PFSK-1 (cell line): Measurements from ENCODE around the gene SLC16A8.

ENCODE experiments used
- FOXP2 ChIP-seq: optimal IDR thresholded peaks from 2 replicates; pipeline ENCODE3; 2011; ENCODE audit warnings: borderline replicate concordance, control low read depth, inconsistent platforms; ENCODE audit not compliant: insufficient read depth; ENCODE audit errors: extremely low read length, extremely low read depth
- POLR2AphosphoS5 ChIP-seq: IDR thresholded peaks from 2 replicates; pipeline ENCODE4 v1.6.1; 2012; ENCODE audit warnings: low read depth, mild to moderate bottlenecking, control low read depth, low read length, moderate library complexity
- REST ChIP-seq, 2 experiments: IDR thresholded peaks; 2 replicates each; pipeline versions ENCODE4 v1.6.1 to v1.8.0; 2011 to 2012; ENCODE audit warnings: low read depth in 2 of 2, low read length in 2 of 2, control low read depth in 1 of 2, inconsistent platforms in 1 of 2, mild to moderate bottlenecking in 1 of 2, moderate library complexity in 1 of 2; ENCODE audit not compliant: insufficient read depth in 1 of 2
- SIN3A ChIP-seq: IDR thresholded peaks from 2 replicates; pipeline ENCODE4 v1.6.1; 2012; ENCODE audit warnings: mild to moderate bottlenecking, low read length, moderate library complexity, borderline replicate concordance; ENCODE audit not compliant: insufficient read depth
- TAF1 ChIP-seq: IDR thresholded peaks from 2 replicates; pipeline ENCODE4 v1.6.1; 2012; ENCODE audit warnings: low read length, control low read depth, borderline replicate concordance; ENCODE audit not compliant: insufficient read depth

The SLC16A8 gene

DNA sequence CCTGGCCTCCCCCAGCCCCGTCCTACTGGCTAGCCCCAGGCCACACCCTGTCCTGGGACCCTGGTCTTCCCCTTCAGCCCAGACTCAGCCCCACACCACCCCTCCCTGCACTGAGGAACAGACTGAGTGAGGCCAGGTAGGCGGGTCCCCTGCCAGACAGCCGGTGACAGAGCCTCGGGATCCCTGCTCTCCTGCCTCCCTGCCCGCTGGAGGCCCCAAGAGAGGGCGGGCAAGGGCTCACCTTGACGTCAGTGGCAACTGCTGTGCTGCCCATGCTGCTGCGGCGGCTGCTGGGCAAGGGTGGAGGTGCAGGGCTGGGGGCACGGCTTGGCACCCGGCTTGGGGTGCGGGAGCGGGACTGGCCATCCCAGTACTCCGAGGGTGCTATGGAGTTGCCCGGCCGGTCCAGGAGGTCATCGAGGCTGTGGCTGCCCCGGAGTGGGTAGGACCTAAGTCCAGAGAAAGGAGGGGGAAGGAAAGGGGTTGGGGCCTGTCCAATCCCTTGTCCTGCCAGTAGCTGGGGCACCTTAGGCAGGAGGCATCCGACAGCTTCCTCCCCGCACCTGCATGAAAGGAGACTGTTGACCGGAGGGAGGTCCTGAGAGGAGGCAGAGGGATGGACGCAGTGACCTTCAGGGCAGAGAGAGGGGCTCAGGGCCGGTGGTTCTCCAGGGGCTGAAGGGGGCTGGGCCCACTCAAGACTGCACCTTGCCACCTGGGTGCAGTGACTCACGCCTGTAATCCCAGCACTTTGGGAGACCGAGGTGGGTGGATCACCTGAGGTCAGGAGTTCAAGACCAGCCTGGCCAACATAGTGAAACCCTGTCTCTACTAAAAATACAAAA lies 2.2 kb upstream of the SLC16A8 start:
- no peak for TF ChIP-seq REST (IDR thresholded peaks at IDR 0.05; ENCODE audit: insufficient read depth in 1 of 2, low read depth in 2 of 2, low read length in 2 of 2)
- TF ChIP-seq TAF1, result no peak
- no peak for TF ChIP-seq FOXP2
- no peak for TF ChIP-seq POLR2AphosphoS5
- no peak for TF ChIP-seq SIN3A

DNA sequence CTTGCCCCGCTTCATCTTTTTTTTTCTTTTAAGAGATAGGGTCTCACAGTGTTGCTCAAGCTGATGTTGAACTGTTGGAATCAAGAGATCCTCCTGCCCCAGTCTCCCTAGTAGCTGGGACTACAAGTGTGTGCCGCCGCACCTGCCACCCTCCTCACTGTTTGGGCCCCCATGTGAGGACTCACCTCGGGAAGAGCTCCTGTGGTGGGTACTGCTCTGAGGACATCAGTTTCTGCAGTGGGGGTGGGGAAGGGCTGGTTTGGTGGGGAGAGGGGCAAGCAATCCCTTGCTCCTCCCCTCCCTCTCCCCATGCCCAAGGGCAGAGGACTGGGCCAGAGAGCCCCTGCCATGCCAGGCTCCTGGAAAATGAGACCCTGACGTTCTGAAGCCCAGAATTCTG lies 1.5 kb upstream of the SLC16A8 start:
- no peak for TF ChIP-seq POLR2AphosphoS5

DNA sequence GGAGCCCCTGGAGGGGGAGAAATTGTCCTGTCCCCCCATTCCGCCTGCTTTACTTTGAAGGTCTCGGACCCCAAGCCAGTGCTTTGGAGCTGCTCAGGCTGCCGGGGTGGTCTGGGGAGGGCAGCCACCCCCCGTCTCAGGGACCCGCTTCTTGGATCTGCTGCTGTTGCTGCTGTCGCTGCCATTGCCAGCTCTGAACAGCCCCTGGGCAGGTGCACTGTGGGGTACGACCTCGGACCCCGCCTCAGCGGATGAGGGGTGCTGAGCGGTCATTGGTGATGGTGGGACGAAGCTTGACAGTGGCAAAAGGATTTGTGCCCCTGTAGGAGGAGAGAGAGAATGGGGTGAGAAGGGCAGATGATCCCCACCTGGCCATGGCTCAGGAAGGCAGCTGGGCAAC lies 1.1 kb upstream of the SLC16A8 start:
- TF ChIP-seq TAF1 (no peak), REST (IDR thresholded peaks at IDR 0.05; ENCODE audit: insufficient read depth in 1 of 2, low read depth in 2 of 2, low read length in 2 of 2) (no peak), POLR2AphosphoS5 (no peak), SIN3A (no peak), FOXP2 (no peak)

DNA sequence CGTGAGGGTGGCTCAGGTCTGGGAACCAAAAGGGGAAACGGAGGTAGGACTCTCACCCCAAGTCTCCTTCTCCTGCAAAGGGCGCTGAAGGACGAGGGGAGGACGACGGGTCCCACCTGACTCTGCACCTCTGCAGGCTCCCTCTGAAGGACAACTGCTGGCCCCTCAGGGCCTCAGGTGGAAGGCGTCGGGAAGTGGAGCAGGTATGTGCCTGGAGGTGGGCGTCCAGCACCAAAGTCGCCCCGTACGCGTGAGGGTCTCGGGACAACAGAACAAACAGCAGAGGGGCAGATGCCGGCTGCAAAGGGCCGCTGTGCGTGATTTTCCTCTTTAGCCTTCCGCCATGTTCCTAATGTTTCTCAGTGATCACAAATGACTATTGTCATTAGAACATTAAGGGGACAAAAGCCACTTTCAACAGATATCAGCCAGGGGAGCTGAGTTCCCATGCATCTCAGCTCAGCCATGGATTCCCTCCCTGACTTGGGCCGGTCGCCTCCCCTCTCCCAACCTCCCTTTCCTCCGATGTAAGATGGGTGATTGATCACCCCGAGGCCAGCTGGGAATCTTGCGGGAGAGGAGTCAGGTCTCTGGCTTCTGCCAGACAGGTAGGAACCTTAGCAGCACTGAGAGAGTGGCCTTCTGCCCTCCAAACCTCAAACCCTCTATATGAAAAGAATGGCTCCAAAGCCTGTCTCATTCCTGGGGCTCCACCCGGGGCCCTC lies 836 bp downstream of the SLC16A8 start:
- TF ChIP-seq POLR2AphosphoS5 (no peak), TAF1 (no peak), FOXP2 (no peak), REST (IDR thresholded peaks at IDR 0.05; ENCODE audit: insufficient read depth in 1 of 2, low read depth in 2 of 2, low read length in 2 of 2) (no peak), SIN3A (no peak)

- TF ChIP-seq TAF1 (no peak), SIN3A (no peak), POLR2AphosphoS5 (no peak), REST (IDR thresholded peaks at IDR 0.05; ENCODE audit: insufficient read depth in 1 of 2, low read depth in 2 of 2, low read length in 2 of 2) (no peak), FOXP2 (no peak)
These were observed 1.8 kb downstream of the SLC16A8 start for GRCh38 chr22:38081941-38082828.
